PC-9 (cell line): ENCODE measurements around the gene LELP1.

Experiments
- CTCF ChIP-seq: fragments of 200-600 bp; sonication (generic); conservative IDR thresholded peaks from 2 replicates; pipeline ENCODE4 v1.6.1; 2017; ENCODE audit warnings: mixed run types, antibody characterized with exemption, mild to moderate bottlenecking, moderate library complexity
- EZH2 ChIP-seq: fragments of 200-600 bp; sonication (generic); IDR thresholded peaks from 2 replicates; pipeline ENCODE4 v1.8.0; 2017; ENCODE audit warnings: antibody characterized with exemption, low read depth

- TF ChIP-seq CTCF: no peak
- no peak for TF ChIP-seq EZH2
These were observed 24.3 kb upstream of the LELP1 start for GRCh38 chr1:153178922-153179321.
